Lower lobe of right lung (tissue), 2 donors: ENCODE results near the gene GRB14. TPM values are rescaled to one million over a fixed set of nuclear protein-coding genes. Genes with fewer than 3 reads are reported as not detected.
"Not testable (repeated sequence)": the region's sequence is repeated elsewhere in the genome, so short reads cannot be mapped to it uniquely, and the experiment has no call there.

Experiments used
- ATAC-seq, 2 donors: fragments of 200-7000 bp; cut with Tn5 transposase; one replicate each; pipeline ENCODE4 v1.9.1; 2020 to 2022; ENCODE audit warnings: mild to moderate bottlenecking in 2 of 2, moderate library complexity in 2 of 2
- DNase-seq: peaks from one replicate; pipeline ENCODE4 v3.0.0-alpha.2; 2020
- H3K27ac ChIP-seq: fragments of 200-600 bp; one replicate; pipeline ENCODE4 v1.8.0; 2022
- H3K27me3 ChIP-seq: fragments of 200-600 bp; one replicate; pipeline ENCODE4 v1.8.0; 2022; ENCODE audit warnings: low read depth
- H3K36me3 ChIP-seq: fragments of 200-600 bp; one replicate; pipeline ENCODE4 v1.8.0; 2022; ENCODE audit warnings: mild to moderate bottlenecking
- H3K4me1 ChIP-seq: fragments of 200-600 bp; one replicate; pipeline ENCODE4 v1.8.0; 2022
- H3K4me3 ChIP-seq: fragments of 200-600 bp; one replicate; pipeline ENCODE4 v1.8.0; 2022; ENCODE audit warnings: mild to moderate bottlenecking
- H3K9me3 ChIP-seq: fragments of 200-600 bp; one replicate; pipeline ENCODE4 v1.8.0; 2022
- intact Hi-C: fragments of 100-400 bp; cut with DNase I; formaldehyde crosslinking; loops from one replicate; pipeline ENCODE4 v1.11.0; 2022
- total RNA-seq: library from RNA; stranded (reverse); fragmentation: NEBNext Ultra II Directional; extraction: Animal tissue kit (Norgen Biotek cat#: 25700); gene quantifications from one replicate; pipeline ENCODE4 v1.2.1, GENCODE V29; 2021
- TF ChIP-seq, protein P1 (sequence below): fragments of 200-600 bp; IDR thresholded peaks from one replicate; pipeline ENCODE4 v1.8.0; 2022; ENCODE audit warnings: antibody characterized with exemption, mild to moderate bottlenecking
- donor health status: DM: no; HTN: yes; CAD: no; lungs with severe emphysema.

The GRB14 gene
- total RNA-seq, 1 donor from 2014 or later: 4.6 TPM

DNA sequence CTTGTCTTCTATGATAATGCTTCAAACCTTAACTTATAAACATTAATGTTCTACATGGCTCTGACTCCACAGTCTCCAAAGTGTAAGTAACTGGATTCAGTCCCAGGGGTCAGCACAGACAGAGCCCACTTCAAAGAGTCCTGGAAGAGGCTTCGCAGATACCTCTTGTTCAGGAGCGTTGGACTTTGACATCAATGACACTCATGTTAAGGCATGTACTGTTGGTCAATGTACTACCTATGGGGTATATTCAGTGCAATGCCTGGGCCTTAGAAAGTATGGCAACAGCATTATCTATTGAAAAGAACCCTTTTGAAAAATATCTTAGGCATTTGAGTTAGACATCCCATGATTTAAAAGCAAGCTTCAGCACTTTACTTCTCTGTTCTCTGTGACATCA lies 143.1 kb downstream of the GRB14 start:
- no peak overlapping the region for H3K27ac ChIP-seq
- H3K36me3 ChIP-seq: no peaks in the 10 kb centered on the region
- H3K4me3 ChIP-seq: no peak overlapping the region
- intact Hi-C loops: no loop called here
- ATAC-seq: no peak
- TF ChIP-seq, protein P1, sequence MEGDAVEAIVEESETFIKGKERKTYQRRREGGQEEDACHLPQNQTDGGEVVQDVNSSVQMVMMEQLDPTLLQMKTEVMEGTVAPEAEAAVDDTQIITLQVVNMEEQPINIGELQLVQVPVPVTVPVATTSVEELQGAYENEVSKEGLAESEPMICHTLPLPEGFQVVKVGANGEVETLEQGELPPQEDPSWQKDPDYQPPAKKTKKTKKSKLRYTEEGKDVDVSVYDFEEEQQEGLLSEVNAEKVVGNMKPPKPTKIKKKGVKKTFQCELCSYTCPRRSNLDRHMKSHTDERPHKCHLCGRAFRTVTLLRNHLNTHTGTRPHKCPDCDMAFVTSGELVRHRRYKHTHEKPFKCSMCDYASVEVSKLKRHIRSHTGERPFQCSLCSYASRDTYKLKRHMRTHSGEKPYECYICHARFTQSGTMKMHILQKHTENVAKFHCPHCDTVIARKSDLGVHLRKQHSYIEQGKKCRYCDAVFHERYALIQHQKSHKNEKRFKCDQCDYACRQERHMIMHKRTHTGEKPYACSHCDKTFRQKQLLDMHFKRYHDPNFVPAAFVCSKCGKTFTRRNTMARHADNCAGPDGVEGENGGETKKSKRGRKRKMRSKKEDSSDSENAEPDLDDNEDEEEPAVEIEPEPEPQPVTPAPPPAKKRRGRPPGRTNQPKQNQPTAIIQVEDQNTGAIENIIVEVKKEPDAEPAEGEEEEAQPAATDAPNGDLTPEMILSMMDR: no peak
- no peaks in the 10 kb centered on the region for H3K4me1 ChIP-seq
- no peak for DNase-seq
- H3K27me3 ChIP-seq: no peaks in the 10 kb centered on the region
- no peaks in the 10 kb centered on the region for H3K9me3 ChIP-seq

DNA sequence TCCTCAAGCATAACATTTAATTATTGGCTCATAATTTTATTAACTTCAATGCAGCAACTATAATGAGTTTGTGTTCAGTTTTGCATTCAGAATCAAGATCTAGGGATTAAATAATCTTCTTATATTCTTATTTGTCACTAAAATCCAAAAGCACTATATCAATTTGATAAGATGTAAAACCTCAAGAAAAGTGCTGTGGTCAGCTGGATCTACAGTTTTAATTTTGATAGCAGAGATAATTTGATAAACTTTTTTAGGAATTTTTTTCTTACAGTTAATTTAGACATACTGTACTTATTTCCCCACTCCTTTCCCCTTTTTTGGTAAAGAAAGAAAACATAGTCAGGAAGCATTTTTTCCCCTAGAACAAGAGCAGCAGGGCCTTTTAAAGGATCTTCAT lies 146.4 kb downstream of the GRB14 start:
- Histone ChIP-seq H3K4me3 (no peak overlapping the region), H3K27ac (no peak overlapping the region), H3K36me3 (no peaks in the 10 kb centered on the region), H3K9me3 (no peaks in the 10 kb centered on the region), H3K4me1 (no peaks in the 10 kb centered on the region), H3K27me3 (no peaks in the 10 kb centered on the region)
- ATAC-seq (no peak), DNase-seq (no peak)
- TF ChIP-seq, protein P1: no peak
- intact Hi-C loops: no loop called here

DNA sequence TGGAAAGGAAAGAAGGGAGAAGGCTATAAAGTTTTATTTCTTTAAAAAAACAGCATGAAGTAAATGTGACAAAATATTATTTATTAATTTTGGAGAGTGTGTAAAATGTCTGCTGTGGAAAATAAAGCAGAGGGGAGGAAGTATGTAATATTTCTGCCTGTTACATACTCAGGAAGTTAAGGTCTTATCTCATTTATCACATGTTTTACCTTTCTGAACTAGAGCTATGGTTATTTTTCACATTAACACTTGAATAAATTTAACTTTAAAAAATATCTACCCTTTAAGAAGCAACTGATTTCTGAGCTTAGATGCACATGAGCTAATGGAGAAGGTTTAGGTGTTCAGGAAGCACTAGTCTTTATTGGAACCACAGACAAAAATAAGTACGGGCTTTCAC lies 148.3 kb downstream of the GRB14 start:
- H3K4me1 ChIP-seq: no peaks in the 10 kb centered on the region
- intact Hi-C loops: no loop called here
- DNase-seq: no peak

DNA sequence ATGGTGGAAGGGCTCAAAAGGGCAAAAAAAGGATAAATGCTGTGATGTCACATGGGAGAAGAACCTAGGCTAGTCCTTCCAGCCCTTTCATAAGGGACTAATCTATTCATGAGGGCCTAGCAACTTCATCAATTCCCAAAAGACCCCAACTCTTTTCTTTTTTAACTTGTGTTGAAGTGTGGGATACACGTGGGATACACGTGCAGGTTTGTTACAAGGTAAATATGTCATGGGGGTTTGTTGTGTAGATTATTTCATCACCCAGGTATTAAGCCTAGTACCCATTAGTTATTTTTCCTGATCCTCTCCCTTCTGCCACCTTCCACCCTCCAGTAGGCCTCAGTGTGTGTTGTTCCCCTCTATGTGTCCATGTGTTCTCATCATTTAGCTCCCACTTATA lies 156.2 kb downstream of the GRB14 start:
- H3K4me1 ChIP-seq, H3K9me3 ChIP-seq, H3K27me3 ChIP-seq, H3K36me3 ChIP-seq, intact Hi-C loops, H3K4me3 ChIP-seq, H3K27ac ChIP-seq, DNase-seq, ATAC-seq: not testable (repeated sequence)

More for the DNA sequence above, 148.3 kb downstream of the GRB14 start:
- H3K27me3 ChIP-seq: no peaks in the 10 kb centered on the region
- no peaks in the 10 kb centered on the region for H3K36me3 ChIP-seq
- no peak overlapping the region for H3K27ac ChIP-seq
- no peak overlapping the region for H3K4me3 ChIP-seq
- no peak for ATAC-seq
- H3K9me3 ChIP-seq: no peaks in the 10 kb centered on the region
- TF ChIP-seq, protein P1: no peak

DNA sequence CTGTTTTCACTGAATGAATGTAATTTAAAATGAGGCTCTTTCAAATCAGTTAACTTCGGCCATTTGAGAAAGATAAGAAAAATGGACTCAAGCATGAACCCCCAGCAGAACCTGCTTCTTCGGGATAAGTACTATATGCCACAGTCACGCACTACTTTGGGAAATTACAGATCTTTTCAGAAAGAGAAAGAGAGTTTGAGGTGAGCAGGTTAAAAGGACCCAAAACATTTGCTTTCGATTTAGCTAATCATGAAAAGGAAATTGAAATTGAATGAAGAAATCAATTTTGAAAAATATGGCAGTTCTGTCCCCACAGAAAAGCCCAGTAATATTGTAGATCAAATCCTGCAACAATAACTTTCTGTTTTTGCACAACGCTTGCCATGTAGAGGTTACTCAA lies 156.9 kb downstream of the GRB14 start:
- DNase-seq (no peak), ATAC-seq (no peak)
- intact Hi-C loops: no loop called here
- Histone ChIP-seq H3K9me3 (no peaks in the 10 kb centered on the region), H3K27ac (no peak overlapping the region), H3K4me3 (no peak overlapping the region), H3K27me3 (no peaks in the 10 kb centered on the region), H3K36me3 (no peaks in the 10 kb centered on the region), H3K4me1 (no peaks in the 10 kb centered on the region)
- TF ChIP-seq, protein P1: no peak

DNA sequence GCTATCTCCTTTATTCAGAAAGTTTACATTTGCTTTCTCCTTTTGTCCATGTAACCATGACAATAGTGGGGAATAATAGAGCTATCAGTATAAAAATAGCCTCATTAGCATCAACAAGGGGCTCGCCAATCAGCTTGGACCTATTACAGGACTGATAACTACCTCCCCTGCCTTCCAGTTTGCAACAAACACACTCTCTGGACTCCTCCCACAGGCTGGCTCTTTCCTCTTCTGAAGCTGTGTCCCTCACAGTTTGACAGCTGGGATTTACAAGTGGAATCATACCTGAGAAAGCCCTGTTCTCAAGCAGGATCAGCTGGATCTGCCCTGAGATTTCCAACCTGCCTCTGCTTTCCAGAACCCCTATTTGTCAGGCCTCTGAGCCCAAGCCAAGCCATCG lies 162.5 kb downstream of the GRB14 start:
- Histone ChIP-seq H3K9me3 (no peaks in the 10 kb centered on the region), H3K36me3 (no peaks in the 10 kb centered on the region), H3K27me3 (no peaks in the 10 kb centered on the region), H3K27ac (no peak overlapping the region), H3K4me1 (no peaks in the 10 kb centered on the region), H3K4me3 (no peak overlapping the region)
- DNase-seq: no peak
- intact Hi-C loops: no loop called here
- no peak for ATAC-seq
- TF ChIP-seq, protein P1: no peak
